SK-N-MC (cell line): Measurements from ENCODE around the gene BCAS4.

Experiments
- EZH2 ChIP-seq: fragments of 200-600 bp; sonication (generic); IDR thresholded peaks from one replicate; pipeline ENCODE4 v1.6.1; 2017; ENCODE audit warnings: antibody characterized with exemption
- POLR2AphosphoS5 ChIP-seq: IDR thresholded peaks from 2 replicates; pipeline ENCODE4 v1.6.1; 2012; ENCODE audit warnings: mild to moderate bottlenecking, low read depth, low read length, borderline replicate concordance

GRCh38 chr20:50874111-50874757 lies 79.4 kb downstream of the BCAS4 start:
- TF ChIP-seq EZH2 (no peak), POLR2AphosphoS5 (no peak)
